PC-3 (cell line): ENCODE results near the gene TNK2. TPM values are rescaled to one million over a fixed set of nuclear protein-coding genes. Genes with fewer than 3 reads are reported as not detected.

ENCODE experiments used
- ATAC-seq: fragments of 200-7000 bp; cut with Tn5 transposase; 2 replicates; pipeline ENCODE4 v1.9.1; 2020; ENCODE audit warnings: mild to moderate bottlenecking, moderate library complexity
- BruUV-seq: library from RNA; stranded (reverse); fragments of 400-500 nt; replicated peaks from 2 replicates; lab custom pipeline; 2021; lab: Mats Ljungman, UMichigan
- CTCF ChIA-PET: fragments of 300-600 bp; sonication (Branson Sonifier 250); formaldehyde crosslinking; loops from one replicate; lab custom pipeline; 2022; ENCODE audit warnings: antibody characterized with exemption; lab: Charles Lee
- POLR2A ChIA-PET: fragments of 300-600 bp; sonication (Branson Sonifier 250); formaldehyde crosslinking; loops from one replicate; lab custom pipeline; 2022; ENCODE audit warnings: antibody characterized with exemption; ENCODE audit not compliant: unreplicated experiment; lab: Charles Lee
- DNase-seq: peaks from one replicate; pipeline ENCODE4 v3.0.0-alpha.2; 2015
- H2AFZ ChIP-seq: fragments of 300-600 bp; sonication (generic); 2 replicates; pipeline ENCODE4 v1.6.0; 2016; ENCODE audit warnings: antibody characterized with exemption, low read length
- H3F3A ChIP-seq: fragments of 300-600 bp; sonication (generic); one replicate; pipeline ENCODE4 v1.6.0; 2017; ENCODE audit warnings: antibody characterized with exemption, low read length, control low read depth, mild to moderate bottlenecking; ENCODE audit not compliant: unreplicated experiment
- H3K27ac ChIP-seq: fragments of 300-600 bp; sonication (generic); 2 replicates; pipeline ENCODE4 v1.5.1; 2016; ENCODE audit warnings: mild to moderate bottlenecking, low read length
- H3K27me3 ChIP-seq: fragments of 300-600 bp; sonication (generic); 2 replicates; pipeline ENCODE4 v1.6.1; 2016; ENCODE audit warnings: low read length, mixed read lengths
- H3K36me3 ChIP-seq: fragments of 300-600 bp; sonication (generic); 2 replicates; pipeline ENCODE4 v1.6.1; 2016; ENCODE audit warnings: low read depth, mixed run types, low read length, mixed read lengths
- H3K4me1 ChIP-seq: fragments of 300-600 bp; sonication (generic); 2 replicates; pipeline ENCODE4 v1.5.1; 2016; ENCODE audit warnings: low read length; ENCODE audit not compliant: insufficient read depth
- H3K4me2 ChIP-seq: fragments of 300-600 bp; sonication (generic); 2 replicates; pipeline ENCODE4 v1.6.0; 2016; ENCODE audit warnings: low read length
- H3K4me3 ChIP-seq: fragments of 300-600 bp; sonication (generic); 2 replicates; pipeline ENCODE4 v1.5.1; 2016; ENCODE audit warnings: mild to moderate bottlenecking, low read length, mixed read lengths
- H3K79me2 ChIP-seq: fragments of 300-600 bp; sonication (generic); 2 replicates; pipeline ENCODE4 v1.6.1; 2017; ENCODE audit warnings: low read length, mixed read lengths
- H3K9ac ChIP-seq: fragments of 300-600 bp; sonication (generic); 2 replicates; pipeline ENCODE4 v1.6.0; 2016; ENCODE audit warnings: mild to moderate bottlenecking, low read length
- H3K9me2 ChIP-seq: fragments of 300-600 bp; sonication (generic); replicated peaks from 2 replicates; pipeline ENCODE4 v1.6.1; 2016; ENCODE audit warnings: mixed run types, low read length, mixed read lengths
- H3K9me3 ChIP-seq: fragments of 300-600 bp; sonication (generic); 2 replicates; pipeline ENCODE4 v1.6.1; 2016; ENCODE audit warnings: low read length, mixed read lengths
- H4K20me1 ChIP-seq: fragments of 300-600 bp; sonication (generic); 2 replicates; pipeline ENCODE4 v1.6.1; 2016; ENCODE audit warnings: low read length, mixed read lengths
- CTCF ChIP-seq: fragments of 300-600 bp; sonication (generic); conservative IDR thresholded peaks from 2 replicates; pipeline ENCODE4 v1.5.1; 2017; ENCODE audit warnings: antibody characterized with exemption, low read depth, mild to moderate bottlenecking, low read length
- EZH2 ChIP-seq: fragments of 300-600 bp; sonication (generic); IDR thresholded peaks from one replicate; pipeline ENCODE4 v1.6.1; 2017; ENCODE audit warnings: antibody characterized with exemption, mild to moderate bottlenecking, low read length; ENCODE audit not compliant: unreplicated experiment
- EZH2phosphoT487 ChIP-seq: fragments of 300-600 bp; sonication (generic); IDR thresholded peaks from 2 replicates; pipeline ENCODE4 v1.6.1; 2018; ENCODE audit warnings: mild to moderate bottlenecking, antibody characterized with exemption, low read length, borderline replicate concordance
- intact Hi-C: fragments of 100-400 bp; cut with micrococcal nuclease; formaldehyde crosslinking; loops from 2 replicates; pipeline ENCODE4 v1.9.0; 2023
- total RNA-seq: library from RNA; depleted of rRNA; stranded (reverse); fragments of >200 nt; gene quantifications from 2 replicates; pipeline ENCODE4 v1.2.3, GENCODE V29; 2014

Gene TNK2
- total RNA-seq, 1 experiment from 2014 or later, result 49.3 TPM

DNA sequence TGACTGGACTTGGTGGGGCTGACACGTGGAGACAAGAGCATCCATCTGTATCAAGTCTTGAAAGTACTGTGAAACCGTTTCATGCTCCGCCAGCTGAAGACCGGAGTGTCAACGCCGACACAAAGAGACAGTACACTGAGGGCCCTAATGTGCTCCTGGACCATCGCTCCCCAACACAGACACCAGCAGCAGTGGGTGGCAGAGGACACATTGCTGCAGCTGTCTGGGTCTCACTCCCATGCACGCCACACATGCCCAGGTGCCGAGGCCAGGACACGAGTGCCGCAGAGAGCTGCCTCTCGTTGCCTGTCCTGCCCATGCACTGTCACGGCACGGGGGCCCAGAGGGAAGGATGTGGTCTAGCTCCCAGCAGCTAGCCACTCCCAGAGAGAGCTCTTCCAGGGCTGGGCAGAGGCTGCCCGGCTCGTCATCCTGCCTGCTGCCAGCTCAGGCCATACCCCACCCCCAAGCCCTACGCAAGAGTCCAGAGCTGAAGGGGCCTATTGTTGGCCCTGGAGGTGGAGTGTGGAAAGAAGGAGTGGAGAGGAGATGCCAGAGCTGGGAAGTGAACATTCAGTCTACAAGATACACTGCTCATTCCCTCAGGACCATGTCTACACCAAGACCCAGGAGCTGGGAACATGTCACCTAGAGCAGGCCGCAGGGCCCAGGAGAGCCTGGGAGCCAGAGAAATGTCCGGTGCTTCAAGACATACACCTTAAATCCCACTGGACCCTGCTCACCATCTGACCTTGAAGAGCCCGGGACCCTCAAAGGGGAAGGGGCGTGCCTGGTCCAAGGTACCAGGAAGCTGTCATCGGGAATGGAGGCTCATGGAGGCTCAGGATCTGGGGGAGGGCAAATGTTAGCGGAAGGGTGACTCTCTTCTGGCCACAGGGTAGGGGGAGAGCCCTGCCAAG, 7.7 kb downstream of the TNK2 start:
- H3K4me3 ChIP-seq, result no peak overlapping the region
- H3K4me2 ChIP-seq, result peak overlapping the region; percentile 43
- H2AFZ ChIP-seq, result no peak overlapping the region

DNA sequence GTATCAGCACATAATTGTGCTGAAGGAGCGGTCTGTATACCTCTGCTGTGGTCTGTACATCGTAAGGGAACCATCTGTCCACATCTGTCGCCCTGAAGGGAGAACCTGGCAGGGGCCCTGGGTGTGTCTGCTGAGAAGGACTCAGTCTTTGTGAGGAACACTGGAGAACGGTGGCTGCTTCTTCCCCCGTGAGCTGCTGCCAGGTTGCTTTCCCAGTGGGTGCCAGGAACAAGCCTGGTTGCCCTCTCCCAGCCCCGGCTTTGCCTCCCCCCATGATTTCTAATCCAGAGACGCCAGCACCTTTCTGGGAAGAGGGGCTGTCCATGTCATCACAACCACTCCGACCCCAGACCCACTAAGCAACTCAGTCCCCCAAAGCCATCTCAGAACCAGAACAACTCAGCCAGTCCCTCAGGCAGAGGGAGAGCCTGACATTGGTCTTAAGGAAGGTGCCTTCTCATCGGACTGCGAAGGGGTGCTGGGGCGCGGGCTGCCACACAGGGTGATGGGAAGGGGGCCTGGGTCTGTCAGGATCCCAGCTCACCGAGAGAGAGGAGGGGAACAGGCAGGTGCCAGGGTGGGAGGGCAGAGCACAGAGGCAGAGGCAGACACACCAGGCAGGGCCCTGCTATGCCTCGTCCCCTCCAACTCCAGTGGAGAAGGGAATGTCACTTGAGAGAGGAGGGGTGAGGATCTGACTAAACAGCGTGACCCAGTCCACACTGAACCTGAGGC, 8.5 kb downstream of the TNK2 start:
- CTCF ChIA-PET, result interaction anchor here (0.6 to 1.1 kb wide), 2 partner anchors 15 to 629 kb away, joined by 4 to 7 read pairs; no protein-coding TSS in a partner anchor
- Histone ChIP-seq H3K9ac (no peak overlapping the region; the same call in 1 of the 2 replicates), H4K20me1 (no peaks in the 10 kb centered on the region), H3K36me3 (no peaks in the 10 kb centered on the region), H3K9me3 (no peaks in the 10 kb centered on the region), H3K4me2 (peak overlapping the region; percentile 43; the same call in 1 of the 2 replicates), H3F3A (no peaks in the 10 kb centered on the region), H3K4me3 (no peak overlapping the region), H3K27ac (peak overlapping the region; percentile 65), H3K27me3 (no peaks in the 10 kb centered on the region), H3K79me2 (peaks cover 54% of the 10 kb centered on the region), H3K4me1 (peaks cover 40% of the 10 kb centered on the region), H3K9me2 (no peaks in the 10 kb centered on the region), H2AFZ (no peak overlapping the region)
- ATAC-seq (no peak), DNase-seq (no peak)
- no peak for TF ChIP-seq EZH2phosphoT487
- TF ChIP-seq EZH2, result no peak
- TF ChIP-seq CTCF, result no peak
- intact Hi-C loops, result no loop called here
- POLR2A ChIA-PET, result interaction anchor here (0.6 kb wide), 1 partner anchor 15 kb away, joined by 4 read pairs; no protein-coding TSS in a partner anchor
- BruUV-seq, result no TSS peak

More for the DNA sequence above, 7.7 kb downstream of the TNK2 start:
- Histone ChIP-seq H3K27me3 (no peaks in the 10 kb centered on the region), H3K9me2 (no peaks in the 10 kb centered on the region), H3K9me3 (no peaks in the 10 kb centered on the region), H4K20me1 (no peaks in the 10 kb centered on the region), H3K9ac (peak overlapping the region; percentile 60), H3K36me3 (no peaks in the 10 kb centered on the region), H3F3A (no peaks in the 10 kb centered on the region), H3K27ac (peak overlapping the region; percentile 86), H3K79me2 (peaks cover 55% of the 10 kb centered on the region), H3K4me1 (peaks cover 44% of the 10 kb centered on the region)
- intact Hi-C loops, result no loop called here
- TF ChIP-seq EZH2 (no peak), EZH2phosphoT487 (no peak), CTCF (no peak)
- POLR2A ChIA-PET, result interaction anchor here (0.6 kb wide), 1 partner anchor 14 kb away, joined by 4 read pairs; no protein-coding TSS in a partner anchor
- CTCF ChIA-PET, result interaction anchor here (0.6 to 1.1 kb wide), 2 partner anchors 14 to 628 kb away, joined by 4 to 7 read pairs; no protein-coding TSS in a partner anchor
- BruUV-seq, result TSS peak; percentile 30
- peak; percentile 86 for DNase-seq
- peak; percentile 71 for ATAC-seq
